GM18508 (cell line): Measurements from ENCODE around the gene CD28.

Experiments
- ATAC-seq: cut with Tn5 transposase; IDR thresholded peaks from one replicate; pipeline ENCODE4 v1.9.1; 2021; ENCODE audit warnings: moderate number of reproducible peaks; ENCODE audit not compliant: insufficient read depth, unreplicated experiment

The CD28 gene

GRCh38 chr2:203740871-203741281, 34.4 kb downstream of the CD28 start:
- ATAC-seq: no peak

GRCh38 chr2:203741566-203741965, 35.1 kb downstream of the CD28 start:
- no peak for ATAC-seq

DNA sequence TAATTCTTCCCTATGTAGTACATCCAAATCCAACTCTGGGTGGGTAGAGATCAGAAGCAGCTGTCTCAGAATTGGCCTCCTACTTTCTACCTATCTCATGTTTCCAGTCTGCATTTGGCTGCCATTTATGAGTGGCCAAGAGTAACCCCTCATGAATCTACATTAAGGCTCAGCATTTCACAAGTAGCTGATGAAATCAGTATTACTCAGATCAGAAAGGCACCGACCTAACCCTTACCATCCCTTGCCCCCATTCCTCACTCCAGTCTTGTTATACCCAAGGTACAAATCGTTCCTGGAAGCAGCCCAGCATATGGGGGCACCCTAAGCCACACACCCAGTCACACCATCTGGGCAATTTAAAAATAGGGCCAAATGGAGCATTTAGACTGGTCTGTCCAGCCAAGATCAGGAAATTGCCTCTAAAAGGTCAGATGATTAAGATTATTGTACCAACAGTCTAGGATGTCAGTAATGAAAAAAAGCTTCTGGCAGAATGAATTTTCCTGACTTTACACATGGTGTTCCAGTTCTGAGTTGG, 37.1 kb downstream of the CD28 start:
- no peak for ATAC-seq

DNA sequence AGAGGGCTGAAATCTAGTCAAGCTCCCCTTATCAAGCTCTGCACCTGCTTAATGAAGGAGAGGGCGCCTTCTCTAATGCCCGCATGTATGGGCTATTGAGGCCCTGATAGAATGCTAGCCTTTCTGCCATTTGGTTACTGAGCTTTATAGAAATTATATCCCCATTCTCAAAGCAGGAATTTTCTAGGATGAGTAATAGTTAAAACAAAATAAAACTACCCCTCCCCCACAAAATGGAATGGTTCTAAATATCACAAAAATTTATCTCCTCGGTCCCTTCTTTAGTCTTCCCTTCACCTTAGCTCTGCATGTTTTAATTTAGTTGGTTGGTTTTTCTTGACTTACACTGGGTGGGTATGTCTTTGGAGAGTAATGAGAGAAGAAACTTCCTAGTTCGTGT, 37.7 kb downstream of the CD28 start:
- ATAC-seq: no peak

- no peak for ATAC-seq
Measured at GRCh38 chr2:203745267-203745666, 38.8 kb downstream of the CD28 start.

- ATAC-seq: no peak
Measured at GRCh38 chr2:203748331-203749126, 42.1 kb downstream of the CD28 start.

DNA sequence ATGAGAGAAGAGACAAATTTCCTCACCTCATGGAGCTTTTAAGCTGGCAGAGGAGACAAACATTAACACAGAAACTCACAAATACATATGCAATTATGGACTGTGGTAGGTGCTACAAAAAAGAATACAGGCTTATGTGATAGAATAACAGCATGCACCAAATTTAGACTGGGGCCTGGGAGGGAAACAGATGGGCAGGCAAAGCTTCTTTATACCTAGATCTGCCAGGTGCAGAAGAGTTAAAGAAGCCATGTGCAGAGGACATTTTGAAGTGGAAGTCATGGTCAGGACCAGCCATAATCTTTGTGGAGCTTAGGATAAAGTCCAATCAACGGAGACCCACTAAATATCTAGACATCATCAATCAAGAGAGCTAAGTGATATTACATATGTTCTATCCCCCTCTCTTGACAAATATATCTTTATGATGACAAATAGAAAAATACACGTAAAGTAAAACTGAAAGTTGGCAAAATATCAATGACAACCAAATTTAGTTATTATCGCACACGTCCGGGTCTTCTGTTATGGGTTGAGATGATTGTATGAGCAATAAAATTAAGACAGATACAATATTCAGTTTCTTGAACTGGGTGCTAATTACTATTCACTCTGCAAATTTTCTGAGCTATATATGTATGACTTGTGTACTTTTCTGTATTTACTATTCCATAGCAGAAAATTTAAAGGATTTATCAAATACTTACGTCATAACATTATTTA, 44.1 kb downstream of the CD28 start:
- ATAC-seq: no peak

DNA sequence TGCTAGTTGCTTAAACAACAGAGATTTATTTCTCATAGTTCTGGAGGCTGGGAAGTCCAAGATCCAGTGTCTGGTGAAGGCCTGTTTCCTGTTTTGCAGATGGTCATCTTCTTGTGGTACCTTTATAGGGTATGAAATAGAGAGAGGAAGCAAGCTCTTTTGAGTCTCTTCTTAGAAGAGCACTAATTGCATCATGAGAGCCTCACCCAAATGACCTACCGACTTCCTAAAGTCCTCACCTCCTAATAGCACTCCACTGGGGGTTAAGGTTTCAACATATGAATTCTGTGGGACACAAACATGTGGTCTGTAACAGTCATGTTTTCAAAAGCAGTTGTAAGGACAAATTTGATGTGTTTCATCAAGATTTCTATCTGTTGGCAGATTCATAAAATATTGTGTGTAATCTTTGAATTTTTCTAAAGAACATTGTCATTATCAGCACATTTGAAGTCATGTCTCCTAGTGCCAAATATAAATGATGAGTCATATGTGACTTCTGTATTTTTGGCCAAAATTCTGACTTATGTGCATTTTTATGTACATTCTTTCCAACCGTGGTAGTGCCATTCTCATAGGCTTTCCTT, 45.3 kb downstream of the CD28 start:
- no peak for ATAC-seq

DNA sequence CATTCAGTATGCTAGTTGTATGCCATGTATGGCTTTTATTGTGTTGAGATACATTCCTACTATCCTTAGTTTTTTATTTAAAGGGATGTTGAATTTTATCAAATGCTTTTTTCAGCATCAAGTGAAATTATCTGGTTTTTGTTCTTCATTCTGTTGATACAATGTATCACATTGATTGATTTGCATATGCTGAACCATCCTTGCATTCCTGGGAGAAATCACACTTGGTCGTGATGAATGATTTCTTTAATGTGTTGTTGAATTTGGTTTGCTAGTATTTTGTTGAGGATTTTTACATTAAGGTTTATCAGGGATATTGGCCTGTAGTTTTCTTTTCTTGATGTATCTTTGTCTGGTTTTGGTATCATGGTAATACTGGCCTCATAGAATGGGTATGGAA, 49.7 kb downstream of the CD28 start:
- no peak for ATAC-seq

DNA sequence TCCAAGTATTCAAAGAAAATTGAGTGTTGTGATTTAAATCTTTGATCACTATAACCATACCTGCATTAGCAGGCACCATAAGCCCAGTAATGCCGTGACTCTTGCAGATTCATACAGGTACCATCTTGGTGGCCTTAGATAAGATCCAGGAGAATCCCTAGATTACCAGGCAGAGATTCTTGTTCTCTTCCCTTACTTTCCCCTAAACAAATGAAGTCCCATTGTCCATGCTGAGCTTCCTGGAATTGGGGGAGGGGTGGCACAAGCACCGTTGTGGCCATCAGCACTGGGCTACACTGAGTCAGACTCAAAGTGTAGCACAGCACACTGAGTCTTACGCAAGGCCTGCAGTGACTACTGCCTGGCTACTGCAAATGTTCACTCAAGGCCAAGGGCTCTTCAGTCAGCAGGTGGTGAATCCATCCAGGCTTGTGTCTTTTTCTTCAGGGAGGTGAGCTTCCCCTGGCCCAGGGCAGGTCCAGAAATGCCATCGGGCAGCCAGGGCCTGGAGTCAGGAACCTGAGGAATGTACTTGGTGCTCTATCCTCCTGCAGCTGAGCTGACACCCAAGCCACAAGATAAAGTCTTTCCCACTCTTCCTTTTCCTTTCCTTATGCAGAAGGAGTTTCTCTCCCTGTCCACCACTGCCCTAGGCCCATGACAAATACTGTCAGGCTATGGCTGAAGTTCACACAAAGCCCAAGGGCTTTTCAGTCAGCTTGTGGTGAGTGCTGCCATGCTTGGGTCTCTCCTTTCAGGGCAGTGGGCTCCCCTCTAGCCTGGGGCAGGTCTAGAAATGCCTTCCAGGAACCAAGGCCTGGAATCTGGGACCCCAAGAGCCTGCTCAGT, 52.6 kb downstream of the CD28 start:
- ATAC-seq: no peak

- ATAC-seq: no peak
Measured at GRCh38 chr2:203759690-203760365, 53.4 kb downstream of the CD28 start.

GRCh38 chr2:203761121-203761520, 54.7 kb downstream of the CD28 start:
- no peak for ATAC-seq

GRCh38 chr2:203763241-203763937, 57.0 kb downstream of the CD28 start:
- ATAC-seq: no peak

GRCh38 chr2:203763938-203764664, 57.7 kb downstream of the CD28 start:
- ATAC-seq: no peak

DNA sequence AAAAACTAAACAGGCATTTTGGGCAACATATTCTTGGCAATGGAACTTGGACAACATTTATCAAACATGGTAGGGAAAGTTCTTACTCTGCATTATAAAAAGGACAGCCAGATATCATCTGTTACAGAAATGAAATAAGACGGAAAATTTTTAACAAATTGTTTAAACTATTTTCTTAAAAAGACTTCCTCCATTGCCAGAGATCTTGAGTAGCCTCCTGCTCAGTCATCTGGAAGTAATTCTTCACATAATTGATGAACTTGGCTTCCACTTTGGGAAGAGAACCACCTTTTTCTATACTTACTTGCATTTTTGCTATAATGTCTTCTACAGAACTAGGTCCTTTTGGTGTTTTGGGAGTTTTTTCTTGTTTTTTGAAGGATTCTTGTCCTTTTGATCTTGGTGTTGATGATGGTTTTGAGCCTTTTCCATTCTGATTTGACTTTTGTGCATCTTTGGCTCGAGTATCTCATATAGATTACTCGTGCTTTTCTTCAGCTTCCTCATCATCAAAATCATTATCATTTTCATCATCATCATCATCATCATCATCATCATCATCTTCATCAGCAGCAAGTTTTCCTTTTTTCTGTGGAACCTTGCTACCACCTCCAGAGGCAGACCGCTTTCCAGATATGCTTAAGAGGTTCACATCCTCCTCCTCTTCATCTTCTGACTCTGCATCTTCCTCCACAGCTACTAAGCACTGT, 66.2 kb downstream of the CD28 start:
- no peak for ATAC-seq

DNA sequence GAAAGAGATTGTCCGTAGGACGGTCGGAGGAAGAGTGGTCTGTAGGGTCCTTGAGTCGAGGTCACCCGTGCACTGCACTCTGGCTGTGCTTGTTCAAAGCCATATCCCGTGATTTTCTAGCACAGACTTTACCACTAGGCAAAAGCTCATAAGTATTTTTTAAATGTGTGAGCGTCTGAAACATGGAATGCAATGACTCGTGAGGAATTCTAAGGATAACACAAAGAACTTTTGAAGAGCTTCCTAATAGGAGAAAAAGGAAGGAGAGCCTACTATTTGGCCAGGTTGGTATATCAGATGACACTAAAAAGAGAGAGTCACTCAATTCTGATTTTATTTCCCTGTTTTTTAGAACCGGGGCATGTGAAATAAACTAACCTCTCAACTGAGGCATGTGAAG, 68.3 kb downstream of the CD28 start:
- ATAC-seq: no peak

DNA sequence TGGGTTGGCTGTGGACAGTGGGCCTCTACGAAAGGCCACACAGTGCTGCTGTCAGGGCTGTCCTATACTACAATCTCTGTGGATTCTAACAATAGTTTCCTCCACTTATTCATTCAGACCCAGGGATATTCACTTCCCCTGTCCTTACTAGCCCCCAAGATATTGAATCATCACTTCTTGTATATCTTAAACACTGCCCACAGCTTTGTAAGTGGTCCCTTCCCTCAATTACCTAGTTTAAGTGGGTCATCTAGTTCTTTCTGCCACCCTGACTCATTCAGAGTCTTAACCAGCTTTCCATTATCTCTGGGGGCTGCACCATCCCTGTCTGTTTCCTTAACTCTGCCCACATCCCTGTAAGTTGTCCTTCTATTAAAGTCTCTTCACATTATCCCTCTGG, 69.2 kb downstream of the CD28 start:
- ATAC-seq: no peak

DNA sequence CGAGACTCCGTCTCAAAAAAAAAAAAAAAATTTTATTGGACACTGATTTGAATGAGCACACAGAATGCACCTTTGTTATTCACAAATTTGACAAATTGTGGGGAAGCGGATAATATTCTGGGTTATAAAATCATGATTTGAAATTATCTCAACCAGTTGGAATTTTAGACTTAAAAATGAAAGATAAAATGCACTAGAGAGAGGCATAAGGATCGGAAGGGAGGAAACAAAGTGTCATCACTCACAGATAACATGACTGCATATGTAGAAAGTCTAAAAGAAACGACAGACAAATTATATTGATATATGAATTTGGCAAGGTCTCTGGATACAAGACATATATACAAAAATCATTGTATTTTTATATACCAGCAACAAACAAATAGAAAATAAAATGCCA, 70.6 kb downstream of the CD28 start:
- ATAC-seq: no peak
